ENCODE data around the gene TMEM164. TPM values are rescaled to one million over a fixed set of nuclear protein-coding genes. Genes with fewer than 3 reads are reported as not detected.

TMEM164 gene
- total RNA-seq, 1 donor from 2014 or later: 6.9 TPM

DNA sequence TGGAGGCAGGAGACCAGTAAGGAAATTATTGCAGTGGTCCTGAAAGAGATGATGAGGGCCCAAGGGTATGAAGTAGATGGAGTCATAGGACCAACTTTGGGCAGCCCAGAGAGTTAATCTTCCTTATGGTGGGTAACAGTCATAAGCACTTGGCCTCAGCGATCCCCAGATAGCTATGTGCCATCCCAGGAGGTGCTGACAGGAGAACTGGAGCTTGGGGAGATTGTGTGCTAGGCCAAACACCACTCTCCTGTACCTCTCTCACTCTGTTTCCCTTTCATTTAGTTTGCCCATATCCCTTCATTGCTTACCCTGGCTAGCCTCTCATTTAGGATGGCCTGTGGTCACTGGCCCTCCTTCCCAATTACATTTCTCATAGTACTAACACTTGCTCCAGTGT lies 60.0 kb downstream of the TMEM164 start:
- FAIRE-seq (no peak), DNase-seq (ENCODE audit: low spot score in 2 of 2) (no peak)

DNA sequence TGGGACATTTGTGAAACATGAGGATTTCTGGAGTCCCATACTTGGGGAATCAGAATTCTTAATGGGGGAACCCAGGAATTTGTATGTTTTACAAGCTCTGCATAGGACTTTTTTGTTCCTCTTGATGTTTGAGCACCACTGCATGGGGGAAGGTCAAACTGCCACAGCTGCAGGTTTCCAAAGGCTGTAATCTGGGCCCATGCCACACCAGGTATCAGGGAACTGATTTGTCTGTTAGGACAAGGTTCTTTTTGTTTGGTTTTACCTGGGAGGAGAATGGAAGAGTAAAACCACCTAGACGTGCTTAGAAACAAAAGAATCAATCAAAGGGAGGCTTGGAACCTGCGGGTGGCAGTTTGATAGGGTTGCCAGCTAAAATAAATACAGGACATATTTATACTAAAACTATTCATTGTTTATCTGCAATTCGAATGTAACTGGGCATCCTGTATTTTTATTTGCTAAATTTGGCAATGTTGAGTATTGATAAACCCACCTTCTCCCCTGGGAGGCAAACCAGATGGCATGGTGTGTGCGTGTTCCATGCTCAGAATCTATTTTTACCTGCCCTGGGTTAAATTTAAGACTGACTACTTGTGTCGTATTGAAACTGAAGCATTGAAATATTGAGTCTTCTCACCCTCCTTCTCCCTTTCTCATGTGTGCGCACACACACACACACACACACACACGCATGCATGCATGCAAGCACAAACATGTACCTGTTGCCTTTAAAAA lies 63.7 kb downstream of the TMEM164 start:
- no peak for FAIRE-seq

DNA sequence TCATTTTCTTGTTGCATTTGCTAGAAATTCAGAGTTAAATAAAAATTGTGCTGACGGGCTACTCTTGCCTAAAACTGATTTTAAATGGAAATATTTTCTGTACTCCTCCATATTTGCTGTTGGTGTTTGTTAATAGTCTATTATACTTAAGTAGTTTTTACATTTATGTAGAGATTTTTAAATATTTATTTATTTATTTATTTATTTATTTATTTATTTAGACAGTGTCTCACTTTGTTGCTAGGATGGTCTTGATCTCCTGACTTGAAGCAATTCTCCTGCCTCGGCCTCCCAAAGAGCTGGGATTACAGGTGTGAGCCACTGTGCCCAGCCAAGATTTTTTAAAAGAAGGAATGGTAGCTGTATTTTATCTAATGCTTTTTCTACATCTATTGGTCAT lies 68.1 kb downstream of the TMEM164 start:
- FAIRE-seq: no peak
- no peak for DNase-seq (ENCODE audit: low spot score in 2 of 2)

More for the DNA sequence above, 63.7 kb downstream of the TMEM164 start:
- DNase-seq (ENCODE audit: low spot score in 2 of 2): no peak

DNA sequence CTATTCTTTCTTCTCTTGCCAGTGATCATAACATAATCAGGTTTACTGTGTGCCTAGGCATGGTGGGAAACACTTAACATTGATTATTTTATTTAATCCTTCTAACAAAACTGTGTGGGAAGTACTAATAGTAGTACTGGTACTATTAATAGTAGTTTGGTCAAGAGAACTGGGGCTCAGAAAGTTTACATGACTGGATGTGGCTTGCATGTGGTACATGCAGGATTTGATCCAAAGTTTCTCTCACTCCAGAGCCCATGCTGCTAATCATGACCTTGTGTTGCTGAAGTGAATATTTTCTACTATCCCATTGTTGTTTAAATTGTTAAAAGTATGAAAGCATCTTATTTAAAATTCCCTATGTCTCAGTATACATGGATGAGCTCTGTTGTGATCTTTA lies 78.4 kb downstream of the TMEM164 start:
- no peak for FAIRE-seq
- no peak for DNase-seq (ENCODE audit: low spot score in 2 of 2)

DNA sequence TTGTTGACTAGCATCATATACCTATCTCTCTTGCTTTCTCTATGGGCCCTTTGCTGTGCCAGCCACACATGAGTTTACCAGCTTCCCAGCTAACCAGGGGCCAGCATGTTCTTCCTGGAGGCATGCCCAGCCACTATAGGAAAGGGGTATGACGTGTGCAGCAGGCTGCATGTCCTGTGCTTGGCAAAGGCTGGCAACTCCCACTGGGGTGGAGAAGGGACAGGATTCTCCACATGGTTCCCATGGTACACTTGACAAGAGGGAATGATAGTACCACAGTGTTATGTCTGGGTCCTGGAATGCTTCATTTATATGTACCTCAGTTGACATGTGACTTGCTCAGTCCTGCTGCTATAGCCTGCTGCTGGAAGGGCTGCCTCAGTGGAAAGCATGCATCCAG lies 78.8 kb downstream of the TMEM164 start:
- FAIRE-seq (no peak), DNase-seq (ENCODE audit: low spot score in 2 of 2) (no peak)

DNA sequence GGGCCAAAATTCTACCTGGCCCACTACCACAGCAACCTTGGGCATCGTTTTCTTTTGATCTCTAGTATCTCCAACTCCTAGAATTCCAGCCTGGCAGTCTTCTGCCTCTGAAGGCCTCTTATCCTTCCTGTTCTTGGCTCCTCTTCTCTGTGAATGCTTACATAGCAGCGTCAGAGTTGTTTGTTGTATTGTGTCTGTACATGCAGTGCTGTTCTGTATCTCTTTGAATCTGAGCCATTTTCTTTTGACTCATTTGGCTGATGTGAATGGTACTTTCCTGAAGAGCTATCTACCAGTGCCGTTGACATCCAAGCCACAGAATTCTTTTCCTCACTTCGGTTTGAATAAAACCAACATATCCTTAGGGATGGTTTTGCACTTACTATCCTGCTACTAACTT lies 79.2 kb downstream of the TMEM164 start:
- FAIRE-seq (no peak), DNase-seq (ENCODE audit: low spot score in 2 of 2) (no peak)

DNA sequence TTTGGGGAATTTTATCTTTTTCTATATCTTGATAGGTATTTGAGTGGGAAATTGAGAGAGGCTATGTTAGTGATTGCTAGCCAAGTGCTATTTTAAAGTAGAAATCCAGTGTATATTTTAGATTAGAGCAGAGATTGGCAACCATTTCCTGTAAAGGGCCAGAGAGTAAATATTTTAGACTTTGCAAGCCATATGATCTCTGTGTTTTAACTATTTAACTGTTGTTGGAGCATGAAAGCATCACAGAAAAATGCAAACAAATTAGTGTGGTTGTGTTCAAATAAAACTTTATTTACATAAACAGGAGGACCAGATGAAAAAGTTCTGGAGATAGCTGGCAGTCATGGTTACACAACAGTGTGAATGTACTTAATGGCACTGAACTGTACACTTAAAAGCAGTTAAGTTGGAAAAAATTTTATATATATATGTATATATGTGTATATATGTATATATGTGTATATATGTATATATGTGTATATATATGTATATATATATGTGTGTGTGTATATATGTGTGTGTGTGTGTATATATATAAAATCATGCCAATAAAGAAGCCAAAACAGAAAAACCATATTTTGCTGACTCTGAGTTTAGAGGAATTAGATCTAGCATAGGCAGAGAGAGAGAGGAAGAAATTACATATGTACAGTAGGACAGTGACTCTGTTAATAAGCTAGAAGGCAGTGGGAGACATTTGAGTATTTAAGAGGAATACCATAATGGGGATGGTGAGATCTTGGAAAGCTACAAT lies 83.4 kb downstream of the TMEM164 start:
- FAIRE-seq (no peak), DNase-seq (ENCODE audit: low spot score in 2 of 2) (no peak)

DNA sequence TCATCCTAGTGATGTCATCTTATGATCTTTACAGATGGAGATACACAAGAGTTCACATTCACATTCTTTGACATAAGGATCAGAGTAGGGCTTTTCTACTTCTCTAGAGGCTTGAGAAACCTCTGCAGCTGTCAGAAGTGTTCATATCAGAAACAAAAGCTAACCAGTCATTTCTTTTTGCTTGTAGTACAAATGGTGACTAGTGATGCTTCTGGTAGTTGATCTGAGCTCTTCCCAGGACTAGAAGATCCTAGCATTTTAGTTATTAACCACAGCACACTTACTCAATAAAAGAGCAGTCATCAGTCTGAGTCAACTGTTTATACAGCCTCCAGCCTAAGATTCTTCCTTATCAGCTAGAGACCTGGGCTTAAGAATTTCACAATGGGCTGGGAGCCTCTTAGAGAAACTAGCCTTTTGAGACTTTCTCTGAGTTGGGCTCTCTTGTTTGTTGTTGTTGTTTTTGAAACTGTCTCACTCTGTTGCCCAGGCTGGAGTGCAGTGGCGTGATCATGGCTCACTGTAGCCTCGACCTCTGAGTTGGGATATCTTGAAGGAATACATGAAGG lies 84.1 kb downstream of the TMEM164 start:
- DNase-seq (ENCODE audit: low spot score in 2 of 2) (no peak), FAIRE-seq (no peak)

DNA sequence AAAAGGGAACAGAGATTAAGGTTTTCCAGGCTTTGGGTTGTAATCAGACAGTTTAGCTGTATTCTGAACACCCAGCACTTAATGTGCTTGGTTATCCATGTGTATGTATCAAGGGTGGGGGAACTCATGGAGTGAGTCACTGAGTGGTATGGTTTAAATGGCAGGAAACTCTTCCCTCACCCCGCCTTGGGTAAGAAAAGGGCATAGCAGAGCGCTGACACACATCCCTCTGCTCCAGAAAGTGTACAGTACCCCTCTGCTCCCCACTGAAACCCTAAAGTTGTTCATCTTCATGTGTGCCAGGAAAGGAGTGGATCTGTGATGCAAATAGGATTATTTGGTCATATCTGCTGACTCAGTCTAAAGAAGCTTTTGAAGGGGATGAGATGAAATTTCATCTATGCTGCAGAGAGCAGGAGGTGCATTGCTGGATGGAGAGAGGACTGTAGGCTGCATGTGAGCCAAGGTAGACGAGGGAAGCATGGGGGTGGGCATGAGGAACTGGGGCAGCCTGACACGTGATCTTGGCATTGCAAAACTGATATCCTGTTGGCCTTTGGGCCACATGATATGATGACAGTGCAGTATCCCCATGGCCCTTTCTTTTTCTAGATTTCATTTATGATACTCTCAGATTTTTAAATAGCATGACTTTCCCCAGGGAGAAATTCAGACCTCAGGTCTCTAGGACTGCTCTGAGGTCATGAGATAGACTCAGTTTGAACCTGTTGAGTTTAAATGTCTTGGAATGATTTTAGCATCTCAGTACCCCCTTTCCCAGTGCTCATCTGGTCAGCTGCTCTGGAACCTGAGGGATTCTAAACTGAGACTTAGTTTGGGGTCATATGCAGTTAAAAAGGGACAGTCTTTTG lies 84.8 kb downstream of the TMEM164 start:
- FAIRE-seq (no peak), DNase-seq (ENCODE audit: low spot score in 2 of 2) (no peak)

DNA sequence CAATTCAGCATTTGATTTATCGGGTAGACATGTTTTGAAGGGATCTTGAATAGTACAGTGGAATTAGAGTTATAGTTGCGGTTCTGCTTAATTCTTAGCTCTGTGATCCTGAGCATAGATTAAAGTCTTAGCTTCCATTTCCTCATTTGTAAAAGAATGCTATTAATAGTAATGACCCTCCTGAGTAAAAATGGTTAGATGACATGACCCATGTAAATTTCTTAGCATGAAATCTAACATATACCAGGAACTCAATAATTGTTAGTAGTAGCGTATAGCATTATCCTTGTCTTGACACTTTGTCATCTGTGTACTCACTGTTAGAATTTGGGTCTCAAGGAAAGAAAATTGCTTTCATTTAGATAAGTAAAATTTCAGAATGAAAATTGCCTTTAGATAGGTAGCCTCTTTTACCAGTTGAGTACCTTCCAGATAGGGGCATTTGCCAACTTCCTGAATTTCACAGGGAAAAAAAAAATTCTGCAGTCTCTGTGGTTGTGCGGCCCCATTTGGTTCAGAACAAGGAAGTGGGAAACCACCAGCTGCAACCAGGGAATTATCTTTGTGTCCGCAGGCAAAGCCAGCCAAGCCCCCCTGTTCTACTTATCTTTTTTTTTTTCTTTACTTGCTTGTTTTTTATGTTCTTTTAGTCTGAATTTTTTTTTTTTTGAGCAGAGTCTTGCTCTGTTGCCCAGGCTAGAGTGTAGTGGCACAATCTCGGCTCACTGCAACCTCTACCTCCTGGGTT lies 86.9 kb downstream of the TMEM164 start:
- FAIRE-seq: no peak
- no peak for DNase-seq (ENCODE audit: low spot score in 2 of 2)

DNA sequence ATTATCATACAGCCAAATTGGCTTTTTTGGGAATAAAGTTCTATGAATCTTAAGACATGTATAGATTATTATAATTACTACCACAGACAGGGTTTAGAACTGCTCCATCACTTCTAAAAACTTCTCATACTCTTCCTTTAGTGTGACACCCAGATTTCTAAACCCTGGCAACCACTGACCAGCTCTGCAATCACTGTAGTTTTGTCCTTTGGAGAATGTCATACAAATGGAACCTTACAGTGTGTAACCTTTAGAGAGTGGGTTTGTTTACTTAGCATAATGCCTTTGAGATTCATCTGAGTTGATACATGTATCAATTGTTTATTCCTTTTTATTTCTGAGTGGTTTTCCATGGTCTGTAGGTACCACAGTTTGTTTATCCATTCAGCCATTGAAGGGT lies 95.0 kb downstream of the TMEM164 start:
- DNase-seq (ENCODE audit: low spot score in 2 of 2) (no peak), FAIRE-seq (no peak)

DNA sequence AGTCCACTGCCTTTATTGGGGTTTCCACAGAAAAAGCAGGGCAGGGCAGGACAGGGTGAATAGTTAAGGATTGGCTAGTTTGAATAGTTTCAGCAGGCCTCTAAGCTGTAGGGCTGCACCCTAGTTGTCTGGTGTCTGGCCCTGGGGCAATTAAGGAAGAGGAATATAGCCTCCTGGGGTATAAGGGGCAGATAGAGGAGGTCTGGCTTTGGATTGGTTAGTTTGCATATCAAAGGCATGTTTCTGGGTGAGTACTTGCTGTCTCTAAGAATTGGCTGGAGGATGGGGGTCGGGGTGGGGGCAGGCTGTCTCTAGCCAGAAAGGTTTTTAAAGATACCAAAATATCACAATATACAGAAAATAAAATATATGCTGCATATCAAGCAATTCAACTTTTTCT lies 100.4 kb downstream of the TMEM164 start:
- no peak for DNase-seq (ENCODE audit: low spot score in 2 of 2)
- no peak for FAIRE-seq

DNA sequence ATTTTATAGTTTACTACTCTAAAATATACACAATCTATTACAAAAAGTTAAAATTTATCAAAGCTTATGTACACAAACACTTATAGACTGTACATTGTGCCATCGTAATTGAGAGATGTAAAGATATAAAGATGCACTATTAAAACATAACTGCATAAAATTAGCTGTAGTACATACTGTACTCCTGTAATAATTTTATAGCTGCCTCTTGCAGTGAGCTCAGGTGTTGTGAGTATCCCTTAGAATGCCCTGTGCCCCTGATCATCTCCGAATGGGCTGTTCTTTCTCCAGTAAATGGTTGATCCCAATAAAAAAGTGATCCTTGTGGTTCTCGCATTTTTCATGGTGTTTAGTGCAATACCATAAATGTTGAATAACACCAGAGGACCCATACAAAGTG lies 101.2 kb downstream of the TMEM164 start:
- FAIRE-seq: no peak

DNA sequence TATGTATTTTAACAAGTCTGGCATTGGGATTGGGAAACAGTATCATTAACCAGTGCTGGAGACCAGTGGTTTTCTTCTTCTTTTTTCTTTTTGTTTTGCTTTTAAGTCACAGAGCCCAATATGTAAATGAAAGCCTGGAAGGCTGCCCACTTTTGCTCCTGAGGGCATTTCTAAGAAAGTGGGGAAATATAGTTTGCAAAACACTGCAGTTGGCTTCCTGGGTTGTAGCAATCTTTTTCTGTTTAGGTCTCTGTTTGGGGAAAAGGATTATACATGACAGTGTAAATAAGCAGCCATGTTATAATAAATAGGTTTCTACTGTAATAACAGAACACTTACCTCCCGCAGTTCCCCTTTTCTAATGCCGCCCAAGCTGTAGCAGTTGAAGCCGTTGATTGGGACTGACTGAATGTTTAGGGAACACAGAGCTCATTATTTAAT lies 105.5 kb downstream of the TMEM164 start:
- FAIRE-seq (no peak), DNase-seq (ENCODE audit: low spot score in 2 of 2) (no peak)

More for the DNA sequence above, 101.2 kb downstream of the TMEM164 start:
- DNase-seq (ENCODE audit: low spot score in 2 of 2): no peak

DNA sequence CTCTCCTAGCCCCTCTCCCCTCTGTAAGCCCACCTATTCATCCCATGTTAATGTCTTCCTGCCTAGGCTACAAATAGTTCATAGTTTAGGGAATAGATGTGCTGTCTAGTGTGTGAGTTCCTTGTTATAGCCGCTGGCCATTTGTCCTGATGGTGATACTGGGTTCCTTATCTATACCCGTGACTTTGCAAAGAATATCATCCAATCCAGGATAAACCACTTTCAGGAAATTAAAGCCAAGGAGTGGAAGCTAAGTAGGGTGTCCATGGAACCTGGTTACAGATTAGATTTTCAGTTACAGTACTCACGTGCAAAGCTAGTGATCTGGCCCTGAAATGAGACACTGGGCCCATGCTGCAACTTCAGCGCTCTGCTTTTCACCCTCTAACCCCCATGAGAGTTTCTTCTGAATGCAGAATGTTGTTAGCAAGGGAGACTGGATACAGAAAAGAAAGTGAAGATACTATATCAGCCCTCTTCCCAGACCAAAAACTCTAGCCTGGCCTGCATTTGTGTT lies 111.4 kb downstream of the TMEM164 start:
- no peak for FAIRE-seq
- DNase-seq (ENCODE audit: low spot score in 2 of 2): no peak

DNA sequence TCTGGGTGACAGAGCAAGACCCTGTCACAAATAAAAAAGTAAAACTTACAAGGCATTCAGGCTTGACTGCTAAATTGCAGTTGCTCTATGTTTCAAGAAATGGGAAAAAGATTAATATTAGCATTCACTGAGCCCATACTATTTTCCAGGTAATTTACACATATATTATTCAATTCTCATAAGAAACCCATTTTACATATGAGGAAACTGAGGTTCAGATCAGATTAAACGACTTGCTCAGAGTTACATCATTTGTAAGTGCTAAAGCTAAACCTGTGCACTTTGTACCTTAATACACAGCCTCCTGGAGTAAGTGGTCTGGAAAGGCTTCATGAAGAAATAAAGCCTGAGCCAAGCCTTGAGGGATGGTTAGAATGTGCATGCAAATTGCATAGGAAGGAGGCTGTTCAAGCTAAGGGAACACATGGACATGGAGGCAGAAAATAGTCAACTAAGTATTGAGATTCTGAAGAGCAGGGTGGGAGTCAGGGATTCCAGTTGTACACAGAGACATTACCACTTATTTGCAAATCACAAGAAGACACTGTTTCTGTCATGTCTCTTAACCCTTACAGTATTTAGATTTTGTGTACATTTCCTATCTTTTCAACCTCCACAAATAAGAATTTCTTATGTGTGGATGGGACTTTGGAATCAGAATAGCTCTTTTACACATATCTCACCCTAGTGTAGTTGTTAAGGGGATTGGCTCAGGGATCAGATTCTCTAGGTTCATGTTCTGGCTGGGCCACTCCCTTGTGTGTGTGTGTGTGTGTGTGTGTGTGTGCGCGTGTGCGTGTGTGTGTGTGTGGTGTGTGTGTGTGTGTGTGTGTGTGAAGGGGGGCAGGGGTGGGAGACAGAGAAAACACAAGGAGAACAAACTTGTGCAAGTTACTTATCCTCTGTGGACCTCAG lies 113.4 kb downstream of the TMEM164 start:
- FAIRE-seq (no peak), DNase-seq (ENCODE audit: low spot score in 2 of 2) (no peak)

DNA sequence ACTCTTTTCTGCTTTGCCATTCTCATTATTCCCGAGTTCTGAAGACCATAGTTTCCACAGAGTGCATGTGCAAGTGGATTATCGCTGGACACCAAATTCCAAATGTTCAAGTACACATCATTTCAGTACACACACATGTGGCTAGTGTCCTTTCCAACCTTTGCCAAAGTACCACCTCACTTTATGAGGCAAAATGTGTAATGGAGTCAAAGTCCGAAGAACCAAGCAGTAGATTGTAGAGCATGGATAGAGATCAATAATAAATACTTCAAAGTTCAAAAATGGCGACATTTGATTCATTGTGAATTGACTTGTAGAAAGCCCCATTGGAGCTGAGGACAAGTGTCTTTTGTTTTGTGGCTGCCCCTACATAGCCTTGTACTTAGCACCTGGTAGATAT lies 115.6 kb downstream of the TMEM164 start:
- DNase-seq (ENCODE audit: low spot score in 2 of 2) (no peak), FAIRE-seq (no peak)

DNA sequence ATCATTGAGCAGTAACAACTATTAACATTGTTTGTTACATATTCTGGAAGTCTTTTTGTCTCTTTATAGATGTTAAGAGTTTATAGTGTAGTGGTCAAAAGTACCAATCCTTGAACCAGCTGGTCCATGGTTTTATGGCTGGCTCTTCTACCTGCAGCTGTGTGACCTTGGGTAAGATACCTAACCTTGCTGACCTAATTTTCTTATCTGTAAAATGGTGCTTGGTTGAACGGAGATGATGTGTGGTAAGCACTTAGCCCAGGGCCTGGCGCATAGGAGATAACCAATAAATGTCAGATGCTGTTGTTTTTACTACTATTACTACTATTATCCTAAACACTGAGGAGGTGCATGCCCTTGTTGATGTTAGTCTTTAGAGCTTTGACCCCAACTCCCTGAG lies 116.6 kb downstream of the TMEM164 start:
- no peak for DNase-seq (ENCODE audit: low spot score in 2 of 2)
- FAIRE-seq: no peak

DNA sequence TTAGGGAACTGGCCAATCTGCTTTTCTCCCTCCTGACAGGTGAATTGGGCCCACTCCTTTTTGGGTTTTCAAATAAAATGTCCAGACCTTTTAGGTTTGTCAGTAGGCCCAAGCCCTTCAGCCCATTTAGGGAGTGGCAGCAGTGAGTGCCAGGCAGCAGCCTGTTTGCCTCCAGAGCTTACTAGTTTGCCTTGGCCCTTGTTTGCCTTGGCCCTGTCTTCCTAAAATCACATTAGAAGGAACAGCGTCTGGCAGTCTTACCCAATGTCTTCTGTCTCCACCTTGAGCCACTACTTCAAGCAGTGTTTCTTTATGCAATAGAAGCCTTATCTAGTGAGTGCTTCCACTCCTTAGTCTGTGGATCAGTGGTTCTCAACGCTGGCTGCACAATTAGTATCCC lies 117.1 kb downstream of the TMEM164 start:
- FAIRE-seq: no peak

More for the DNA sequence above, 117.1 kb downstream of the TMEM164 start:
- DNase-seq (ENCODE audit: low spot score in 2 of 2): no peak

Data from frontal cortex (tissue), 4 donors.